Suprapubic skin (tissue), 4 donors: ENCODE measurements around the gene AGAP3. TPM values are rescaled to one million over a fixed set of nuclear protein-coding genes. Genes with fewer than 3 reads are reported as not detected.

Experiments
- DNase-seq, 2 donors: peaks; one replicate each; pipeline ENCODE4 v3.0.0-alpha.2; 2019; ENCODE audit warnings: low spot score in 2 of 2
- H3K27ac ChIP-seq: fragments of 200-600 bp; sonication (generic); one replicate; pipeline ENCODE4 v1.5.1; 2019
- H3K27me3 ChIP-seq: fragments of 200-600 bp; sonication (generic); one replicate; pipeline ENCODE4 v1.5.1; 2019
- H3K36me3 ChIP-seq: fragments of 200-600 bp; sonication (generic); one replicate; pipeline ENCODE4 v1.5.1; 2019
- H3K4me1 ChIP-seq: fragments of 200-600 bp; sonication (generic); one replicate; pipeline ENCODE4 v1.5.1; 2019
- H3K4me3 ChIP-seq: fragments of 200-600 bp; sonication (generic); one replicate; pipeline ENCODE4 v1.5.1; 2019; ENCODE audit warnings: mild to moderate bottlenecking
- H3K9me3 ChIP-seq: fragments of 200-600 bp; sonication (generic); one replicate; pipeline ENCODE4 v1.5.1; 2019
- CTCF ChIP-seq, 2 donors: fragments of 200-600 bp in 1 of 2; fragments of 450-650 bp in 1 of 2; sonication (generic) in 1 of 2; IDR thresholded peaks; one replicate each; pipeline ENCODE4 v1.5.1; 2016 to 2019; ENCODE audit warnings: antibody characterized with exemption in 2 of 2, mild to moderate bottlenecking in 1 of 2, moderate library complexity in 1 of 2
- EP300 ChIP-seq: sonication (generic); formaldehyde crosslinking; IDR thresholded peaks from one replicate; pipeline ENCODE4 v1.6.1; 2017; ENCODE audit warnings: antibody characterized with exemption
- POLR2A ChIP-seq, 2 donors: fragments of 450-650 bp; IDR thresholded peaks; one replicate each; pipeline ENCODE4 v1.6.1; 2017; ENCODE audit warnings: antibody characterized with exemption in 2 of 2, mild to moderate bottlenecking in 2 of 2, moderate library complexity in 2 of 2
- POLR2AphosphoS5 ChIP-seq, 3 donors: sonication (generic); formaldehyde crosslinking; IDR thresholded peaks; one replicate each; pipeline ENCODE4 v1.6.1; 2017; ENCODE audit warnings: antibody characterized with exemption in 3 of 3
- WGBS: methylation state at CpG from one replicate; pipeline ENCODE4 v1.1.5; 2018; 5-methylcytosine and 5-hydroxymethylcytosine counted together
- total RNA-seq, 4 donors: library from RNA; depleted of rRNA; stranded (reverse); fragments of >200 nt; gene quantifications; one replicate each; pipeline ENCODE4 v1.1.0, GENCODE V29; 2016

AGAP3 gene
- total RNA-seq, 4 donors from 2014 or later: 126 to 162 (median 134) TPM

DNA sequence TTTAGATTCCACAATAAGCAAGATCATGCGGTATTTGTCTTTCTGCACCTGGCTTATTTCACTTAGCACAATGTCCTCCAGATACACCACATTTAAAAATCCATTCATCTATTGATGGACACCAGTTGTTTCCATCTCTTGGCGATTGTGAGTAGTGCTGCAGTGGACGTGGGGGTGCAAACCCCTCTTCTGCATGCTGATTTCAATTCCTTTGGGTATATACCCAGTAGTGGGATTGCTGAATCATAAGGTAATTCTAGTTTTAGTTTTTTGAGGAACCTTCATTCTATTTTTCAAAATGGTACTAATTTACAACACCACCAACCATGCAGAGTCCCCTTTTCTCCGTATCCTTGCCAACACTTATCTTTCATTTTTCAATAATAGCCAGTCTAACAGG lies 102.8 kb downstream of the AGAP3 start:
- Histone ChIP-seq H3K4me3 (no peak overlapping the region), H3K27ac (no peak overlapping the region), H3K36me3 (no peaks in the 10 kb centered on the region), H3K9me3 (no peaks in the 10 kb centered on the region), H3K27me3 (peaks cover 10% of the 10 kb centered on the region), H3K4me1 (no peaks in the 10 kb centered on the region)
- DNase-seq: no peak
- WGBS: 74% methylated on average over 4 of the region's 4 CpGs
- no peak for TF ChIP-seq CTCF (IDR thresholded peaks at IDR 0.05)
- TF ChIP-seq POLR2AphosphoS5 (IDR thresholded peaks at IDR 0.05): no peak
- TF ChIP-seq EP300: no peak
- TF ChIP-seq POLR2A (IDR thresholded peaks at IDR 0.05): no peak

GRCh38 chr7:151191544-151191943 lies 105.3 kb downstream of the AGAP3 start:
- WGBS: 92% methylated on average over 4 of the region's 12 CpGs

DNA sequence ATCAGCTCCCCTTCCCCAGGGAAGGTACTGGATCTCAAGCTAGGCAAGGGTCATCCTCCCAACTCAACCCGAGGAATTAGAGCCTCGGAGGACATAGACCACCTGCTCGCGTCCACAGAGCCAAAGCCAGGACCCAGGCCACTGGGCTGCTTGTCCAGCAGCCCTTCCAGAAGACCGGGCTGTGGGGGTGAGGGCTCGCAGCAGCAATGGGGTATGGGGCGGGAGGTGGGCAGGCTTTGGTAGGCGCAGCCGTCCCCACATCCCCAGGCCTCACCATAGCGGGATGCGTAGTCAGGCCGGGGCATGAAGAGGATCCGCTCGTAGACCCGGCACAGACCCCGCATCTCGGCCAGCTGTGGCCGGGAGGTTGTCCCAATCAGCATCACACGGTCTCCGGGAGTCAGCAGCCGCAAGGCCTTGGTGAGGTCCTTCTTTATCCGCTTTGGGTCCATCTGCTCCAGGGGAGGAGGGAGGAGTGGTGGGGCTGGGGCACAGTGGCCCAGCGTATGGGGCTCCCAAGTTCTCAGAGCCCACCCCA lies 105.8 kb downstream of the AGAP3 start:
- no peak for TF ChIP-seq POLR2A (IDR thresholded peaks at IDR 0.05)
- TF ChIP-seq EP300: no peak
- TF ChIP-seq CTCF (IDR thresholded peaks at IDR 0.05): no peak
- TF ChIP-seq POLR2AphosphoS5 (IDR thresholded peaks at IDR 0.05): no peak
- no peaks in the 10 kb centered on the region for H3K4me1 ChIP-seq
- 100% methylated on average over 17 of the region's 23 CpGs for WGBS

More at GRCh38 chr7:151191544-151191943, 105.3 kb downstream of the AGAP3 start:
- Histone ChIP-seq H3K36me3 (no peaks in the 10 kb centered on the region), H3K27ac (no peak overlapping the region), H3K4me1 (no peaks in the 10 kb centered on the region), H3K9me3 (no peaks in the 10 kb centered on the region), H3K27me3 (peaks cover 24% of the 10 kb centered on the region), H3K4me3 (no peak overlapping the region)
- DNase-seq: no peak
- TF ChIP-seq POLR2A (IDR thresholded peaks at IDR 0.05) (no peak), CTCF (IDR thresholded peaks at IDR 0.05) (no peak), EP300 (no peak), POLR2AphosphoS5 (IDR thresholded peaks at IDR 0.05) (no peak)

GRCh38 chr7:151193203-151193978 lies 107.1 kb downstream of the AGAP3 start:
- Histone ChIP-seq H3K4me3 (no peak overlapping the region), H3K4me1 (no peaks in the 10 kb centered on the region), H3K27me3 (peaks cover 15% of the 10 kb centered on the region), H3K9me3 (no peaks in the 10 kb centered on the region), H3K27ac (no peak overlapping the region), H3K36me3 (no peaks in the 10 kb centered on the region)
- TF ChIP-seq CTCF (IDR thresholded peaks at IDR 0.05): no peak
- TF ChIP-seq EP300: no peak
- TF ChIP-seq POLR2A (IDR thresholded peaks at IDR 0.05): no peak
- no peak for TF ChIP-seq POLR2AphosphoS5 (IDR thresholded peaks at IDR 0.05)
- DNase-seq: no peak
- 91% methylated on average over 12 of the region's 14 CpGs for WGBS

More for the DNA sequence above, 105.8 kb downstream of the AGAP3 start:
- DNase-seq: no peak
- H3K27ac ChIP-seq: no peak overlapping the region
- no peak overlapping the region for H3K4me3 ChIP-seq
- peaks cover 21% of the 10 kb centered on the region for H3K27me3 ChIP-seq
- no peaks in the 10 kb centered on the region for H3K9me3 ChIP-seq
- no peaks in the 10 kb centered on the region for H3K36me3 ChIP-seq

Other genes starting within 250 kb of the AGAP3 start
- gene AOC1, start 234.0 kb upstream of the AGAP3 start, total RNA-seq: 1 to 10 TPM; 1.9 to 5.5 (median 2.3) TPM
- gene KCNH2, start 108.2 kb upstream of the AGAP3 start, total RNA-seq: under 1 TPM in 1 of 4 donors, not detected in 3; 0.70 TPM
- gene NOS3, start 95.5 kb upstream of the AGAP3 start, total RNA-seq: 10 to 100 TPM in 1 of 4 donors, 1 to 10 TPM in 3; 2.6 to 10.9 (median 6.8) TPM
- gene ATG9B, start 62.0 kb upstream of the AGAP3 start, total RNA-seq: 100 to 1,000 TPM in 2 of 4 donors, 10 to 100 TPM in 2; 27.0 to 195 (median 122) TPM
- 10 to 100 TPM; 29.5 to 42.3 (median 31.9) TPM for gene ABCB8, start 58.0 kb upstream of the AGAP3 start, total RNA-seq
- 1 to 10 TPM; 2.6 to 8.7 (median 4.1) TPM for gene ASIC3, start 37.9 kb upstream of the AGAP3 start, total RNA-seq
- gene CDK5, start 28.6 kb upstream of the AGAP3 start, total RNA-seq: 10 to 100 TPM in 3 of 4 donors, 1 to 10 TPM in 1; 7.7 to 14.7 (median 13.4) TPM
- gene SLC4A2, start 26.9 kb upstream of the AGAP3 start, total RNA-seq: 10 to 100 TPM; 31.9 to 78.7 (median 59.7) TPM
- 100 to 1,000 TPM in 2 of 4 donors, 10 to 100 TPM in 2; 76.8 to 102 (median 90.9) TPM for gene FASTK, start 5.7 kb upstream of the AGAP3 start, total RNA-seq
- gene TMUB1, start 3.0 kb upstream of the AGAP3 start, total RNA-seq: 10 to 100 TPM; 32.5 to 50.3 (median 45.7) TPM
- not detected for gene GBX1, start 81.2 kb downstream of the AGAP3 start, total RNA-seq
- not detected for gene ASB10, start 100.8 kb downstream of the AGAP3 start, total RNA-seq
- not detected for gene H2BK1, start 124.0 kb downstream of the AGAP3 start, total RNA-seq
- 10 to 100 TPM; 25.3 to 96.5 (median 40.1) TPM for gene ABCF2, start 140.7 kb downstream of the AGAP3 start, total RNA-seq
- 10 to 100 TPM; 21.5 to 28.6 (median 25.4) TPM for gene CHPF2, start 146.0 kb downstream of the AGAP3 start, total RNA-seq
- gene SMARCD3, start 162.2 kb downstream of the AGAP3 start, total RNA-seq: 10 to 100 TPM in 2 of 4 donors, 1 to 10 TPM in 2; 9.6 to 15.8 (median 10.9) TPM